ENCODE results near the gene MISP. TPM values are rescaled to one million over a fixed set of nuclear protein-coding genes. Genes with fewer than 3 reads are reported as not detected.

MISP gene
- total and polyA plus RNA-seq, 12 donors = 0.01 TPM; not detected in 11

DNA sequence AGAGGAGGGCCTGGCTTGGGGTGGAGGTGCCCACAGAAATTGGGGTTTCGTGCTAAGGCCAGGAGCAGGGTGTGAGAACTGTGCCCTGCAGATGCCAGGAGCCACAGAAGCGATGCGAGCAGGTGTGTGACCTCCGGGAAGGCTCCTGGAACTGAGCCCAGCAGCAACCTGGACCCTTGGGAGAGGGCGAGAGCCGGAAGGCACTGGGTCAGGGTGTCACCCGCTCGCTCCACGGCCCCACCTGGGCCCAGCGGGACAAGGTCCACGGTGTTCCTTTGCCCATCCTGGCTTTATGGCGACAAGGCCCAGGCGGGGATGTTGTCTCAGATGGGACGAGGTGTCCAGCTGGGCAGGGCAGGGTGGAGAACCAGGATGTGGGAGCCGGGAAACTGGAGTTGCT lies 4.2 kb downstream of the MISP start:
- intact Hi-C loops (cut with DNase I) = loop anchor here in 1 of 10 donors (10.0 kb wide), 1 partner anchor 80 kb away; no protein-coding TSS in a partner anchor

GRCh38 chr19:756236-756635 lies 5.3 kb downstream of the MISP start:
- Histone ChIP-seq H3K4me3 (no peak overlapping the region), H3K27me3 (peaks cover 0 to 9% (median 7%) of the 10 kb centered on the region in 7 donors), H3K36me3 (no peaks in the 10 kb centered on the region), H3K4me1 (peaks cover 0 to 12% (median 0%) of the 10 kb centered on the region in 9 donors), H3K27ac (no peak overlapping the region), H3K9me3 (peaks cover 0 to 23% (median 7%) of the 10 kb centered on the region in 11 donors)
- ATAC-seq (no peak), DNase-seq (no peak)
- intact Hi-C loops (cut with DNase I) = loop anchor here in 1 of 10 donors (10.0 kb wide), 1 partner anchor 79 kb away; no protein-coding TSS in a partner anchor
- no peak for TF ChIP-seq CTCF (IDR thresholded peaks at IDR 0.05)

More for the DNA sequence above, 4.2 kb downstream of the MISP start:
- Histone ChIP-seq H3K9me3 (peaks cover 0 to 22% (median 7%) of the 10 kb centered on the region in 11 donors), H3K36me3 (no peaks in the 10 kb centered on the region), H3K4me1 (peaks cover 0 to 15% (median 0%) of the 10 kb centered on the region in 9 donors), H3K27me3 (peaks cover 0 to 17% (median 9%) of the 10 kb centered on the region in 7 donors), H3K27ac (no peak overlapping the region), H3K4me3 (no peak overlapping the region)
- no peak for ATAC-seq
- DNase-seq = no peak
- no peak for TF ChIP-seq CTCF (IDR thresholded peaks at IDR 0.05)
- 88 to 91% methylated on average over 15 of the region's 15 CpGs for WGBS, 2 donors

DNA sequence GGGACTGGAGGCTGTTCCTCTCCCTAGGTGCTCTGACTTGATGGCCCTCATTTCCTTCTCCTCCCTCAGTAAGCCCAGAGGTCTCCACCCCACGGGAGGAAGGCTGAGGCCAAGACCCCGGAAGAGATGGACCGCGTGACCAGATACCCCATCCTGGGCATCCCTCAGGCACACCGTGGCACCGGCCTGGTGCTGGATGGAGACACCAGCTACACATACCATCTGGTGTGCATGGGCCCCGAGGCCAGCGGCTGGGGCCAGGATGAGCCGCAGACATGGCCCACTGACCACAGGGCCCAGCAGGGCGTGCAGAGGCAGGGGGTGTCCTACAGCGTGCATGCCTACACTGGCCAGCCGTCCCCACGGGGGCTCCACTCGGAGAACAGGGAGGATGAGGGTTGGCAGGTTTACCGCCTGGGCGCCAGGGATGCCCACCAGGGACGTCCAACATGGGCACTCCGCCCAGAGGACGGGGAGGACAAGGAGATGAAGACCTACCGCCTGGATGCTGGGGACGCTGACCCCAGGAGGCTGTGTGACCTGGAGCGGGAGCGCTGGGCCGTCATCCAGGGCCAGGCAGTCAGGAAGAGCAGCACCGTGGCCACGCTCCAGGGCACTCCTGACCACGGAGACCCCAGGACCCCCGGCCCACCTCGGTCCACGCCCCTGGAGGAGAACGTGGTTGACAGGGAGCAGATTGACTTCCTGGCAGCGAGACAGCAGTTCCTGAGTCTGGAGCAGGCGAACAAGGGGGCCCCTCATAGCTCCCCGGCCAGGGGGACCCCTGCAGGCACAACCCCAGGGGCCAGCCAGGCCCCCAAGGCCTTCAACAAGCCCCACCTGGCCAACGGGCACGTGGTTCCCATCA lies 6.1 kb downstream of the MISP start:
- no peak for TF ChIP-seq CTCF (IDR thresholded peaks at IDR 0.05)
- Histone ChIP-seq H3K27ac (no peak overlapping the region), H3K36me3 (no peaks in the 10 kb centered on the region), H3K4me1 (peaks cover 0 to 9% (median 0%) of the 10 kb centered on the region in 9 donors), H3K4me3 (no peak overlapping the region), H3K27me3 (peaks cover 0 to 1% (median 0%) of the 10 kb centered on the region in 7 donors), H3K9me3 (peaks cover 0 to 28% (median 7%) of the 10 kb centered on the region in 11 donors)
- DNase-seq (no peak), ATAC-seq (peak in 1 of 8 donors; percentile 11)
- 90% methylated on average over 36 of the region's 36 CpGs for WGBS, 2 donors
- intact Hi-C loops (cut with DNase I) = loop anchor here in 1 of 10 donors (10.0 kb wide), 1 partner anchor 78 kb away; no protein-coding TSS in a partner anchor

DNA sequence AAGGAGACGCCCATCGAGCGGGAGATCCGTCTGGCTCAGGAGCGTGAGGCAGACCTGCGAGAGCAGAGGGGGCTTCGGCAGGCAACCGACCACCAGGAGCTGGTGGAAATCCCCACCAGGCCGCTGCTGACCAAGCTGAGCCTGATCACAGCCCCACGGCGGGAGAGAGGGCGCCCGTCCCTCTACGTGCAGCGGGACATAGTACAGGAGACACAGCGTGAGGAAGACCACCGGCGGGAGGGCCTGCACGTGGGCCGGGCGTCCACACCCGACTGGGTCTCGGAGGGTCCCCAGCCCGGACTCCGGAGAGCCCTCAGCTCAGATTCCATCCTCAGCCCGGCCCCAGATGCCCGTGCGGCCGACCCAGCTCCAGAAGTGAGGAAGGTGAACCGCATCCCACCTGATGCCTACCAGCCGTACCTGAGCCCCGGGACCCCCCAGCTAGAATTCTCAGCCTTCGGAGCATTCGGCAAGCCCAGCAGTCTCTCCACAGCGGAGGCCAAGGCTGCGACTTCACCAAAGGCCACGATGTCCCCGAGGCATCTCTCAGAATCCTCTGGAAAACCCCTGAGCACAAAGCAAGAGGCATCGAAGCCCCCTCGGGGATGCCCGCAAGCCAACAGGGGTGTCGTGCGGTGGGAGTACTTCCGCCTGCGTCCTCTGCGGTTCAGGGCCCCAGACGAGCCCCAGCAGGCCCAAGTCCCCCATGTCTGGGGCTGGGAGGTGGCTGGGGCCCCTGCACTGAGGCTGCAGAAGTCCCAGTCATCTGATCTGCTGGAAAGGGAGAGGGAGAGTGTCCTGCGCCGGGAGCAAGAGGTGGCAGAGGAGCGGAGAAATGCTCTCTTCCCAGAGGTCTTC lies 7.1 kb downstream of the MISP start:
- Histone ChIP-seq H3K4me1 (peaks cover 0 to 6% (median 0%) of the 10 kb centered on the region in 9 donors), H3K4me3 (no peak overlapping the region), H3K36me3 (no peaks in the 10 kb centered on the region), H3K9me3 (peaks cover 0 to 28% (median 7%) of the 10 kb centered on the region in 11 donors), H3K27ac (no peak overlapping the region), H3K27me3 (peaks cover 0 to 3% (median 0%) of the 10 kb centered on the region in 7 donors)
- ATAC-seq (peak in 1 of 8 donors; percentile 24), DNase-seq (no peak)
- 93 to 95% methylated on average over 49 to 50 of the region's 50 CpGs for WGBS, 2 donors
- intact Hi-C loops (cut with DNase I) = loop anchor here in 1 of 10 donors (10.0 kb wide), 1 partner anchor 77 kb away; no protein-coding TSS in a partner anchor
- no peak for TF ChIP-seq CTCF (IDR thresholded peaks at IDR 0.05)

Data from heart right ventricle (tissue), 16 donors.